Measurements from ENCODE around the gene EMID1. TPM values are rescaled to one million over a fixed set of nuclear protein-coding genes. Genes with fewer than 3 reads are reported as not detected.

Gene EMID1
- polyA plus RNA-seq, 1 of the 3 experiments (the other 2 are of a cell fraction) = 1.1 TPM

DNA sequence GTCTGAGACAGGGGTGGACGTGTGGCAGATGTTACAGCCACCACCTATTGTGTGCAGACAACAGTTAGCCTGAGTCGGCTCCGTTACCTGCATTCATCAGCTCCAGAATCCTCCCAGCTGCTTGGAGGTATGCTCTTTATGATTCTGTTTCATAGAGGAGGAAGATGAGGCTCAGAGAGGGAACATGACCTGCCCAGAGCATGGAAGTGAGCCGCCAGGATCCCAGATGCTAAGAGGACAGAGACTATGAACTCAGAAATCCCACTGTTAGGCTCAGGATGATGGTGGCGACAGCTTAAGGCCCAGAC, 1.5 kb downstream of the EMID1 start (continued):
- TF ChIP-seq TEAD4 (IDR thresholded peaks at IDR 0.05; ENCODE audit: borderline replicate concordance, insufficient read depth) = no peak
- TF ChIP-seq, protein P1, sequence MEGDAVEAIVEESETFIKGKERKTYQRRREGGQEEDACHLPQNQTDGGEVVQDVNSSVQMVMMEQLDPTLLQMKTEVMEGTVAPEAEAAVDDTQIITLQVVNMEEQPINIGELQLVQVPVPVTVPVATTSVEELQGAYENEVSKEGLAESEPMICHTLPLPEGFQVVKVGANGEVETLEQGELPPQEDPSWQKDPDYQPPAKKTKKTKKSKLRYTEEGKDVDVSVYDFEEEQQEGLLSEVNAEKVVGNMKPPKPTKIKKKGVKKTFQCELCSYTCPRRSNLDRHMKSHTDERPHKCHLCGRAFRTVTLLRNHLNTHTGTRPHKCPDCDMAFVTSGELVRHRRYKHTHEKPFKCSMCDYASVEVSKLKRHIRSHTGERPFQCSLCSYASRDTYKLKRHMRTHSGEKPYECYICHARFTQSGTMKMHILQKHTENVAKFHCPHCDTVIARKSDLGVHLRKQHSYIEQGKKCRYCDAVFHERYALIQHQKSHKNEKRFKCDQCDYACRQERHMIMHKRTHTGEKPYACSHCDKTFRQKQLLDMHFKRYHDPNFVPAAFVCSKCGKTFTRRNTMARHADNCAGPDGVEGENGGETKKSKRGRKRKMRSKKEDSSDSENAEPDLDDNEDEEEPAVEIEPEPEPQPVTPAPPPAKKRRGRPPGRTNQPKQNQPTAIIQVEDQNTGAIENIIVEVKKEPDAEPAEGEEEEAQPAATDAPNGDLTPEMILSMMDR (IDR thresholded peaks at IDR 0.05) = no peak

DNA sequence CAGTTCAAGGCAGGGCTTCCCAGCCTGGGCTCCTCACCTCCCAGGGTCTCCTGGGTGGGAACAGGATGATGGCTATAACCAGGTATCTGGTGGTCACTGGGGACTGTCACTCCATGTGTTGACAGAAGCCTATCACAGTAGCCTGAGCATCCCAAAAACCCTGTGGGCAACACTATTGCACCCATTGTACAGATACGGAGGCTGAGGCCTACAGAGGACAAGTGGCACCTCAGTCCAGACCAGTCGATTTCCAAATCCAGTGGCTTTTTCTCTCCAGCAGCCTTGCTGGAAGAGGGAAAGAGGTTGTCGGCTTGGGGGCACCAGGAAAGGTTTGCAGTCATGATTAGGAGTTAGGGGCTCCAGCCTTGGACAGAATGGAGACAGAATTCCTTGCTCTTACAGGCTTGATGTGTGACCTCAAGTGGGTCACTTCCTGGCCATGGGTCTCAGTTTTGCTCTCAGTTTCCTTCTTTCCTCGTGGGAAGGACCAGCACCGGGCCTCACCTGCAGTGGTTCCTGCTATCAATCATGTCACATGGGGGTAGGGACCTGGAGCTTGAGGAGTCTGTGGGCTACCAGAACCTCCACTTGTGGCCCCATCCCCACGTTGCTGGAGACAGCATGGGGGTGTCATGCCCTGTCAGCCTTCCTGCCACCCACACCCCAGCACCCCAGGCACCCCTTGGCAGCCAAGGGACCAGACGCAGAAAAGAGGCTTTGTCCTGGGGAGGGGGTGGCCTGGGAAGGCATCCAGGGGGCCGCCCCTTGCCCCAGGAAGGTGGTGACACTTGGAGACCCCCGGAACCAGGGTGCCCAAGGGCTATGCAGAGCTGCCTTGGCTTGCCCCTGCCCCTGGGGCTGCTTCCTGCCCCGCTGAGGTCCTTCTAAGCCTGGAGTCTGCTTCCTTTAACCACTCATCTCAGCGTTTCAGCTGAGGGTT, 2.1 kb downstream of the EMID1 start:
- CTCF ChIA-PET = interaction anchor here (0.6 to 4.1 kb wide), 7 partner anchors 10 to 169 kb away, joined by 3 to 27 read pairs (median 3); no protein-coding TSS in a partner anchor

DNA sequence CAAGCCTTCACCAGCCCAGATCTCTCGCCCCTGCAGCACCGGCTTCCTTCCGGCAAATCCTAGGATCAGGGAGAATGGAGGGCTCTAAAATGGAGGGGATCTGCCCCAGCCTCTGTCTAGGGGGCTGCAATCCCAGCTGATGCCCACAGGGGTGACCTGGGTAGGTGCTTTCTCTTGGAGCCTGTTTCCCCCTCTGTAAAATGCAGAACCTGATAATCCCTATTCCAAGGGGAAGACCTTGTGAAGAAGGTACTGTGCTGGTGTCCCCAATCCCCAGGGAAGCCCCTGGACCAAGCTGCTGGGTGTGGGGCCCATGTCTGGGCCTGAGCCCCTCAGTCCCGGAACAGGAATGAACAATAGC, 2.8 kb downstream of the EMID1 start:
- Histone ChIP-seq H3K79me2 (ENCODE audit: insufficient read depth) (no peaks in the 10 kb centered on the region), H3K27me3 (ENCODE audit: insufficient read depth) (no peaks in the 10 kb centered on the region; the same call in 1 of the 2 replicates), H3K4me3 (ENCODE audit: low read depth in 2 of 2, low read length in 1 of 2) (no peak overlapping the region), H3K4me2 (no peak overlapping the region), H4K20me1 (ENCODE audit: insufficient read depth) (no peaks in the 10 kb centered on the region), H3K9me3 (no peaks in the 10 kb centered on the region), H3K4me1 (ENCODE audit: control insufficient read depth in 1 of 2, insufficient read depth in 2 of 2, low read depth in 1 of 2, low read length in 1 of 2) (peaks cover 0 to 7% of the 10 kb centered on the region in 2 experiments; a peak in 1 of 4 replicates), H3F3A (replicated peaks; ENCODE audit: insufficient read depth) (no peaks in the 10 kb centered on the region), H3K9me2 (no peaks in the 10 kb centered on the region), H2AFZ (ENCODE audit: low read depth) (no peak overlapping the region), H3K27ac (ENCODE audit: low read depth in 2 of 2, low read length in 1 of 2) (no peak overlapping the region), H3K36me3 (replicated peaks in 1 of 2; ENCODE audit: control insufficient read depth in 1 of 2, insufficient read depth in 2 of 2, low read length in 1 of 2) (no peaks in the 10 kb centered on the region), H3K9ac (no peak overlapping the region)
- 90% methylated on average over 3 of the region's 4 CpGs for WGBS (ENCODE audit: low lambda C conversion rate)
- POLR2A ChIA-PET = no interaction called here
- peak; percentile 49 for DNase-seq
- CTCF ChIA-PET = interaction anchor here (0.8 to 4.1 kb wide), 5 partner anchors 9 to 105 kb away, joined by 3 to 27 read pairs (median 3); no protein-coding TSS in a partner anchor
- TF ChIP-seq MEF2A (IDR thresholded peaks at IDR 0.05; ENCODE audit: borderline replicate concordance, low read depth) (no peak), ELF1 (IDR thresholded peaks at IDR 0.05) (no peak), TCF12 (IDR thresholded peaks at IDR 0.05) (no peak), EZH2phosphoT487 (IDR thresholded peaks at IDR 0.05; ENCODE audit: borderline replicate concordance, low read depth) (no peak), NFIC (IDR thresholded peaks at IDR 0.05; ENCODE audit: borderline replicate concordance) (no peak), FOXJ3 (CRISPR knock-in tag; IDR thresholded peaks at IDR 0.05) (no peak), RCOR1 (IDR thresholded peaks at IDR 0.05; ENCODE audit: low read length) (no peak), JUND (IDR thresholded peaks at IDR 0.05) (no peak), EP300 (IDR thresholded peaks at IDR 0.05; ENCODE audit: borderline replicate concordance in 1 of 2, low read depth in 1 of 2, low read length in 1 of 2) (no peak), YY1 (IDR thresholded peaks at IDR 0.05; ENCODE audit: low read depth) (no peak), CHD2 (IDR thresholded peaks at IDR 0.05; ENCODE audit: low read length, partially characterized antibody) (no peak), NRF1 (IDR thresholded peaks at IDR 0.05; ENCODE audit: low read depth, low read length) (no peak)
- TF ChIP-seq, protein P2, sequence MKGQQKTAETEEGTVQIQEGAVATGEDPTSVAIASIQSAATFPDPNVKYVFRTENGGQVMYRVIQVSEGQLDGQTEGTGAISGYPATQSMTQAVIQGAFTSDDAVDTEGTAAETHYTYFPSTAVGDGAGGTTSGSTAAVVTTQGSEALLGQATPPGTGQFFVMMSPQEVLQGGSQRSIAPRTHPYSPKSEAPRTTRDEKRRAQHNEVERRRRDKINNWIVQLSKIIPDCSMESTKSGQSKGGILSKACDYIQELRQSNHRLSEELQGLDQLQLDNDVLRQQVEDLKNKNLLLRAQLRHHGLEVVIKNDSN (IDR thresholded peaks at IDR 0.05; ENCODE audit: borderline replicate concordance, low read depth) = no peak
- TF ChIP-seq, protein P3, sequence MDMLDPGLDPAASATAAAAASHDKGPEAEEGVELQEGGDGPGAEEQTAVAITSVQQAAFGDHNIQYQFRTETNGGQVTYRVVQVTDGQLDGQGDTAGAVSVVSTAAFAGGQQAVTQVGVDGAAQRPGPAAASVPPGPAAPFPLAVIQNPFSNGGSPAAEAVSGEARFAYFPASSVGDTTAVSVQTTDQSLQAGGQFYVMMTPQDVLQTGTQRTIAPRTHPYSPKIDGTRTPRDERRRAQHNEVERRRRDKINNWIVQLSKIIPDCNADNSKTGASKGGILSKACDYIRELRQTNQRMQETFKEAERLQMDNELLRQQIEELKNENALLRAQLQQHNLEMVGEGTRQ (IDR thresholded peaks at IDR 0.05; ENCODE audit: borderline replicate concordance, low read depth, low read length) = no peak

More for the DNA sequence above, 2.1 kb downstream of the EMID1 start:
- Histone ChIP-seq H4K20me1 (ENCODE audit: insufficient read depth) (no peaks in the 10 kb centered on the region), H3K9ac (no peak overlapping the region), H3K27ac (ENCODE audit: low read depth in 2 of 2, low read length in 1 of 2) (no peak overlapping the region), H3K27me3 (ENCODE audit: insufficient read depth) (no peaks in the 10 kb centered on the region; the same call in 1 of the 2 replicates), H3K4me2 (no peak overlapping the region), H3K4me3 (ENCODE audit: low read depth in 2 of 2, low read length in 1 of 2) (no peak overlapping the region), H3K79me2 (ENCODE audit: insufficient read depth) (no peaks in the 10 kb centered on the region), H3K9me3 (no peaks in the 10 kb centered on the region), H3K36me3 (replicated peaks in 1 of 2; ENCODE audit: control insufficient read depth in 1 of 2, insufficient read depth in 2 of 2, low read length in 1 of 2) (no peaks in the 10 kb centered on the region), H3K4me1 (ENCODE audit: control insufficient read depth in 1 of 2, insufficient read depth in 2 of 2, low read depth in 1 of 2, low read length in 1 of 2) (peaks cover 0 to 7% of the 10 kb centered on the region in 2 experiments; a peak in 1 of 4 replicates), H2AFZ (ENCODE audit: low read depth) (no peak overlapping the region), H3K9me2 (no peaks in the 10 kb centered on the region), H3F3A (replicated peaks; ENCODE audit: insufficient read depth) (no peaks in the 10 kb centered on the region)
- 70% methylated on average over 4 of the region's 11 CpGs for WGBS (ENCODE audit: low lambda C conversion rate)
- DNase-seq = peak; percentile 21
- TF ChIP-seq SMC3 (IDR thresholded peaks at IDR 0.05; ENCODE audit: low read depth, low read length) = no peak
- TF ChIP-seq, protein P4, sequence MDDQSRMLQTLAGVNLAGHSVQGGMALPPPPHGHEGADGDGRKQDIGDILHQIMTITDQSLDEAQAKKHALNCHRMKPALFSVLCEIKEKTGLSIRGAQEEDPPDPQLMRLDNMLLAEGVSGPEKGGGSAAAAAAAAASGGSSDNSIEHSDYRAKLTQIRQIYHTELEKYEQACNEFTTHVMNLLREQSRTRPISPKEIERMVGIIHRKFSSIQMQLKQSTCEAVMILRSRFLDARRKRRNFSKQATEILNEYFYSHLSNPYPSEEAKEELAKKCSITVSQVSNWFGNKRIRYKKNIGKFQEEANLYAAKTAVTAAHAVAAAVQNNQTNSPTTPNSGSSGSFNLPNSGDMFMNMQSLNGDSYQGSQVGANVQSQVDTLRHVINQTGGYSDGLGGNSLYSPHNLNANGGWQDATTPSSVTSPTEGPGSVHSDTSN (IDR thresholded peaks at IDR 0.05) = no peak
- TF ChIP-seq, protein P5, sequence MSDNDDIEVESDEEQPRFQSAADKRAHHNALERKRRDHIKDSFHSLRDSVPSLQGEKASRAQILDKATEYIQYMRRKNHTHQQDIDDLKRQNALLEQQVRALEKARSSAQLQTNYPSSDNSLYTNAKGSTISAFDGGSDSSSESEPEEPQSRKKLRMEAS (IDR thresholded peaks at IDR 0.05; ENCODE audit: low read depth) = no peak
- no peak for TF ChIP-seq TCF12 (IDR thresholded peaks at IDR 0.05)
- no peak for TF ChIP-seq SIN3A (IDR thresholded peaks at IDR 0.05; ENCODE audit: borderline replicate concordance, low read depth, low read length)
- TF ChIP-seq MEF2A (IDR thresholded peaks at IDR 0.05; ENCODE audit: borderline replicate concordance, low read depth) = no peak
- TF ChIP-seq YY1 (IDR thresholded peaks at IDR 0.05; ENCODE audit: low read depth) = no peak
- TF ChIP-seq GATA2 (CRISPR knock-in tag; IDR thresholded peaks at IDR 0.05) = no peak
- no peak for TF ChIP-seq NFIC (IDR thresholded peaks at IDR 0.05; ENCODE audit: borderline replicate concordance)
- TF ChIP-seq NRF1 (IDR thresholded peaks at IDR 0.05; ENCODE audit: low read depth, low read length) = no peak
- POLR2A ChIA-PET = no interaction called here
